Measurements from ENCODE around the gene COL5A1.

COL5A1 gene

GRCh38 chr9:134752471-134753168 is 111.0 kb downstream of the COL5A1 start:
- no peak for DNase-seq

- no peak for DNase-seq
Measured at GRCh38 chr9:134753191-134753590, 111.6 kb downstream of the COL5A1 start.

- DNase-seq = no peak
Measured at GRCh38 chr9:134755221-134755907, 113.8 kb downstream of the COL5A1 start.

- no peak for DNase-seq
Measured at GRCh38 chr9:134756098-134756497, 114.5 kb downstream of the COL5A1 start.

GRCh38 chr9:134757216-134757975 is 115.8 kb downstream of the COL5A1 start:
- DNase-seq = no peak

- DNase-seq = no peak
Measured at GRCh38 chr9:134758949-134759607, 117.5 kb downstream of the COL5A1 start.

- DNase-seq = no peak
Measured at GRCh38 chr9:134759913-134760312, 118.3 kb downstream of the COL5A1 start.

GRCh38 chr9:134760750-134761420 is 119.3 kb downstream of the COL5A1 start:
- no peak for DNase-seq

GRCh38 chr9:134764473-134765269 is 123.1 kb downstream of the COL5A1 start:
- DNase-seq = no peak

- DNase-seq = no peak
Measured at GRCh38 chr9:134765785-134766184, 124.2 kb downstream of the COL5A1 start.

- DNase-seq = no peak
Measured at GRCh38 chr9:134766587-134766986, 125.0 kb downstream of the COL5A1 start.

GRCh38 chr9:134768332-134768708 is 126.7 kb downstream of the COL5A1 start:
- no peak for DNase-seq

- DNase-seq = no peak
Measured at GRCh38 chr9:134768709-134769351, 127.2 kb downstream of the COL5A1 start.

- DNase-seq = no peak
Measured at GRCh38 chr9:134770972-134771971, 129.7 kb downstream of the COL5A1 start.

- no peak for DNase-seq
Measured at GRCh38 chr9:134772331-134772730, 130.7 kb downstream of the COL5A1 start.

- DNase-seq = no peak
Measured at GRCh38 chr9:134773842-134774241, 132.2 kb downstream of the COL5A1 start.

GRCh38 chr9:134774410-134774809 is 132.8 kb downstream of the COL5A1 start:
- no peak for DNase-seq

- no peak for DNase-seq
Measured at GRCh38 chr9:134775081-134775951, 133.7 kb downstream of the COL5A1 start.

All from CD4-positive, alpha-beta T cell treated with Interleukin-1 beta for 1 hour (primary cell).